Measurements from ENCODE around the gene FAM174C.
"Not testable (repeated sequence)": the region's sequence is repeated elsewhere in the genome, so short reads cannot be mapped to it uniquely, and the experiment has no call there.

Gene FAM174C

GRCh38 chr19:1302533-1303239, 27.4 kb downstream of the FAM174C start:
- no peak for DNase-seq (ENCODE audit: low spot score)

- no peak for DNase-seq (ENCODE audit: low spot score)
Observed at GRCh38 chr19:1304197-1304924, 29.0 kb downstream of the FAM174C start.

- not testable (repeated sequence) for DNase-seq (ENCODE audit: low spot score)
Observed at GRCh38 chr19:1305354-1305753, 30.0 kb downstream of the FAM174C start.

GRCh38 chr19:1307320-1307719, 32.0 kb downstream of the FAM174C start:
- DNase-seq (ENCODE audit: low spot score) = no peak

- no peak for DNase-seq (ENCODE audit: low spot score)
Observed at GRCh38 chr19:1307755-1308303, 32.5 kb downstream of the FAM174C start.

- no peak for DNase-seq (ENCODE audit: low spot score)
Observed at GRCh38 chr19:1308718-1309117, 33.4 kb downstream of the FAM174C start.

- no peak for DNase-seq (ENCODE audit: low spot score)
Observed at GRCh38 chr19:1309977-1310852, 34.9 kb downstream of the FAM174C start.

- no peak for DNase-seq (ENCODE audit: low spot score)
Observed at GRCh38 chr19:1310853-1311180, 35.5 kb downstream of the FAM174C start.

GRCh38 chr19:1311543-1312091, 36.3 kb downstream of the FAM174C start:
- DNase-seq (ENCODE audit: low spot score) = no peak

- no peak for DNase-seq (ENCODE audit: low spot score)
Observed at GRCh38 chr19:1312767-1313694, 37.7 kb downstream of the FAM174C start.

- no peak for DNase-seq (ENCODE audit: low spot score)
Observed at GRCh38 chr19:1313695-1314613, 38.6 kb downstream of the FAM174C start.

GRCh38 chr19:1315470-1316166, 40.3 kb downstream of the FAM174C start:
- DNase-seq (ENCODE audit: low spot score) = no peak

- no peak for DNase-seq (ENCODE audit: low spot score)
Observed at GRCh38 chr19:1316466-1316865, 41.1 kb downstream of the FAM174C start.

- DNase-seq (ENCODE audit: low spot score) = no peak
Observed at GRCh38 chr19:1317274-1318003, 42.1 kb downstream of the FAM174C start.

- DNase-seq (ENCODE audit: low spot score) = no peak
Observed at GRCh38 chr19:1318678-1319471, 43.5 kb downstream of the FAM174C start.

- not testable (repeated sequence) for DNase-seq (ENCODE audit: low spot score)
Observed at GRCh38 chr19:1320282-1320650, 44.9 kb downstream of the FAM174C start.

GRCh38 chr19:1321539-1321938, 46.2 kb downstream of the FAM174C start:
- DNase-seq (ENCODE audit: low spot score) = no peak
